Measurements from ENCODE around the gene TAF5L.

Gene TAF5L

DNA sequence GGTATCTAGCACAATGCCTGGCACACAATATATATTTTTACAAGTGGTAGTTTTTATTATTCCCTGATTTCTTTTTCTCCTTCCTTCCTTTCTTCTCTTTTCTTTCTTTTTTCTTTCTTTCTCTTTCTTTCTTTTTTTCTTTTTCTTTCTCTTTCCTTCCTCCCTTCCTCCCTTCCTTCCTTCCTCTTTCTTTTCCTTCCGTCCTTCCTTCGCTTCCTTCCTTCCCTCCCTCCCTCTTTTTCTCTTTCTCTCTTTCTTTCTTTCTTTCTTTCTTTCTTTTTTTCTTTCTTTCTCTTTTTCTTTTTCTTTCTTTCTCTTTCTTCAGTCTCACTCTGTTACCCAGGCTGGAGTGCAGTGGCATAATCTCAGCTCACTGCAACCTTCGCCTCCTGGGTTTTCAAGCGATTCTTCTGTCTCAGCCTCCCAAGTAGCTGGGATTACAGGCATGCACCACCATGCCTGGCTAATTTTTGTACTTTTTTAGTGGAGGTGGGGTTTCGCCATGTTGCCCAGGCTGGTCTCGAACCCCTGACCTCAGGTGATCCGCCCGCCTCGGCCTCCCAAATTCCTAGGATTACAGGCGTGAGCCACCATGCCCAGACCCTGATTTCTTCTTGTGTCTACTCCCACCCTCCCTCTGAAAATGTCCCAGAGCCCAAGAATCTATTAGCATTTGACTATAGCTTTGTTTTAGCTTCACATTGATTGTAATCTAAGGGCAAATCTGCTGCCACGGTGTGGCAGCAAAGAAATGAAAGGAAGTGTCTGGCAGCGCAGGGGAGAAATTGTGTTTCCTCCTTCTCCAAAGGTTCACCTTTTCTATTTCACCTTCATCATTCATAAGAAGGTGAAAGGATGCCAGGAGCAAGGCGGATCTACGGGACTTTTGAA lies 47.5 kb downstream of the TAF5L start:
- H3K27me3 ChIP-seq (ENCODE audit: insufficient read depth, low read depth), result no peaks in the 10 kb centered on the region
- no peak overlapping the region for H3K9ac ChIP-seq
- H4K20me1 ChIP-seq (ENCODE audit: insufficient read depth), result no peaks in the 10 kb centered on the region
- no peak overlapping the region for H3K4me3 ChIP-seq (IDR thresholded peaks at IDR 0.05; ENCODE audit: insufficient read depth, low read depth, low read length)
- no peak overlapping the region for H3K27ac ChIP-seq
- TF ChIP-seq, protein P1, sequence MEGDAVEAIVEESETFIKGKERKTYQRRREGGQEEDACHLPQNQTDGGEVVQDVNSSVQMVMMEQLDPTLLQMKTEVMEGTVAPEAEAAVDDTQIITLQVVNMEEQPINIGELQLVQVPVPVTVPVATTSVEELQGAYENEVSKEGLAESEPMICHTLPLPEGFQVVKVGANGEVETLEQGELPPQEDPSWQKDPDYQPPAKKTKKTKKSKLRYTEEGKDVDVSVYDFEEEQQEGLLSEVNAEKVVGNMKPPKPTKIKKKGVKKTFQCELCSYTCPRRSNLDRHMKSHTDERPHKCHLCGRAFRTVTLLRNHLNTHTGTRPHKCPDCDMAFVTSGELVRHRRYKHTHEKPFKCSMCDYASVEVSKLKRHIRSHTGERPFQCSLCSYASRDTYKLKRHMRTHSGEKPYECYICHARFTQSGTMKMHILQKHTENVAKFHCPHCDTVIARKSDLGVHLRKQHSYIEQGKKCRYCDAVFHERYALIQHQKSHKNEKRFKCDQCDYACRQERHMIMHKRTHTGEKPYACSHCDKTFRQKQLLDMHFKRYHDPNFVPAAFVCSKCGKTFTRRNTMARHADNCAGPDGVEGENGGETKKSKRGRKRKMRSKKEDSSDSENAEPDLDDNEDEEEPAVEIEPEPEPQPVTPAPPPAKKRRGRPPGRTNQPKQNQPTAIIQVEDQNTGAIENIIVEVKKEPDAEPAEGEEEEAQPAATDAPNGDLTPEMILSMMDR (conservative IDR thresholded peaks at IDR 0.05; ENCODE audit: low read depth, low read length), result no peak
- no peaks in the 10 kb centered on the region for H3K4me1 ChIP-seq (ENCODE audit: low read depth, poor library complexity, severe bottlenecking)
- H3K36me3 ChIP-seq (ENCODE audit: insufficient read depth), result no peaks in the 10 kb centered on the region
- H2AFZ ChIP-seq (ENCODE audit: low read depth), result no peak overlapping the region
- no peaks in the 10 kb centered on the region for H3K79me2 ChIP-seq (ENCODE audit: insufficient read depth, low read depth)
- H3K4me2 ChIP-seq, result no peak overlapping the region

DNA sequence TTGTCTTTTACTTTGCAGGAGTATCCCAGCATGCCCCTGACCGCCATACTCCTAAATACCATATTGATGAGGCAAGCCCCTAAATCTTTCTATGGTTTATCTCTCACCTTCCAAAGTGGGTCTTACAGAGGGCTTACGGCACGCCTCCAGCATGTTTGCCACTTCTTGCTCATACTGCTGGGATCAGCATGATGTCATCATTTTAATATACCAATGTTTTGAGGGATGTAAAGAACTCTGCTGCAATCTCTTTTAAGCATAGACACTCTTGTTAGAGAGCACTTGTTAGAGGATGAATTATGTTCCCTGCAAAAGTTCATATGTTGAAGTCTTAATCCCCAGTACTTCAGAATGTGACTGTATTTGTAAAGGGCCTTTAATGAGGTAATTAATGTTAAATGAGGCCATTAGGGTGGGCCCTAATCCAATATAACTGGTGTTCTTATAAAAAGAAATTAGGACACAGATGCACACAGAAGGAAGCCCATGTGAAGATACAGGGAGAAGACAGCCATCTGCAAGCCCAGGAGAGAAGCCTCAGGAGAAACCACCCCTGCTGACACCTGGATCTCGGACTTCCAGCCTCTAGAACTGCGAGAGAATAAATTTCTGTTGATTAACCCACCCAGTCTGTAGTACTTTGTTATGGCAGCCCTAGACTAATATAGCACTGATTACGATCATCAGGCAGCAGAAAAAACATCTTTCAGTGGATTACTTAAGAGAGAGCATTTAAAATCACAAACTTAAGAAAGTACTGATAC lies 51.1 kb downstream of the TAF5L start:
- Histone ChIP-seq H3K27me3 (ENCODE audit: insufficient read depth, low read depth) (no peaks in the 10 kb centered on the region), H3K79me2 (ENCODE audit: insufficient read depth, low read depth) (no peaks in the 10 kb centered on the region), H3K36me3 (ENCODE audit: insufficient read depth) (no peaks in the 10 kb centered on the region), H2AFZ (ENCODE audit: low read depth) (no peak overlapping the region), H3K4me2 (no peak overlapping the region), H3K4me1 (ENCODE audit: low read depth, poor library complexity, severe bottlenecking) (peaks cover 5% of the 10 kb centered on the region), H3K27ac (no peak overlapping the region), H3K4me3 (IDR thresholded peaks at IDR 0.05; ENCODE audit: insufficient read depth, low read depth, low read length) (no peak overlapping the region), H4K20me1 (ENCODE audit: insufficient read depth) (no peaks in the 10 kb centered on the region), H3K9ac (no peak overlapping the region)
- TF ChIP-seq, protein P1 (conservative IDR thresholded peaks at IDR 0.05; ENCODE audit: low read depth, low read length), result no peak

DNA sequence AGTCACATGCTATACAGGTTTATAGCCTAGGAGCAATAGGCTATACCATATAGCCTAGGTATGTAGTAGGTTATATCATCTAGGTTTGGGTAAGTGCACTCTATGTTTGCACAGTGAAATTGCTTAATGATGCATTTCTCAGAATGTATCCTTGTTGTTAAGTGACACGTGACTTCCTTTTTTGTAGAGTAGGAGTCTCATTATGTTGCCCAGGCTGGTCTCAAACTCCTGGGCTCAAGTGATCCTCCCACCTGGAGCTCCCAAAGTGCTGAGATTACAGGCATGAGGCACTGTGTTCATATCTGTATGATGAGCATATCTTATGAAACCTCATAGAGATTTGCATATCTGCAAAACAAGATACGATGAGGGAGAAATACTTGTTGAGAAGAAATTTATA lies 53.6 kb downstream of the TAF5L start:
- no peak overlapping the region for H3K9ac ChIP-seq
- H3K36me3 ChIP-seq (ENCODE audit: insufficient read depth), result no peaks in the 10 kb centered on the region
- no peak overlapping the region for H2AFZ ChIP-seq (ENCODE audit: low read depth)
- H3K4me1 ChIP-seq (ENCODE audit: low read depth, poor library complexity, severe bottlenecking), result peaks cover 5% of the 10 kb centered on the region
- no peak overlapping the region for H3K4me3 ChIP-seq (IDR thresholded peaks at IDR 0.05; ENCODE audit: insufficient read depth, low read depth, low read length)
- H4K20me1 ChIP-seq (ENCODE audit: insufficient read depth), result no peaks in the 10 kb centered on the region
- H3K27me3 ChIP-seq (ENCODE audit: insufficient read depth, low read depth), result no peaks in the 10 kb centered on the region
- H3K27ac ChIP-seq, result no peak overlapping the region
- H3K79me2 ChIP-seq (ENCODE audit: insufficient read depth, low read depth), result no peaks in the 10 kb centered on the region
- TF ChIP-seq, protein P1 (conservative IDR thresholded peaks at IDR 0.05; ENCODE audit: low read depth, low read length), result no peak
- no peak overlapping the region for H3K4me2 ChIP-seq

DNA sequence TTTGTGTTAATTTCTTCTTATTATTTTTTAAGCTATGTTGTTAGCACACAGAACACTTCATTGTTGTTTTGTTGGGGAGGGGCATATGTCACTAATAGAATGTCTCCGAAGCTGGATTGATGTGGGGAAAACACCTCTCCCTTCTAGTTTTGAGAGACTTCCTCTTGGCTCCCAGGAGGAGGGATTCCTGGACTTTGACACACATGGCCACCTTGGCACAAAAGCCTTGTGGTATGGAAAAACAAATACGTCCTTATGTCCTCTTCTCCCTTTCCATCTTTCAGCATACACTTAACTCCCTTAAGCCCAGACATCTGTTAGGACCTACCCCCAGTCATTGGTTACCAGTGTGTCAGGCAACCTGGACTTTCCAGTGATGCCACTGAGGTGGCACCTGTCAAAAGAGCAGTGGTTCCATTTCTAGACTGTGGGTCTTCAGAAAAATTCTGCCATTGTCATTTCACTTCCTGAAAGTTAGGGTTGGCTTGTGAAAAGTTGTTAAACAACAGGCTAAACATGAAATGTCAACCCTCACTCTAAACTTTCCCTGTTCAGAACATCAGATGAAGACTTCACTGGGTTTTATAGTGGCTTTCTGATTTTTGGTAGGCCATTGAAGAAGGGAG lies 54.9 kb downstream of the TAF5L start:
- TF ChIP-seq, protein P1 (conservative IDR thresholded peaks at IDR 0.05; ENCODE audit: low read depth, low read length), result no peak
- Histone ChIP-seq H3K79me2 (ENCODE audit: insufficient read depth, low read depth) (no peaks in the 10 kb centered on the region), H2AFZ (ENCODE audit: low read depth) (no peak overlapping the region), H3K4me3 (IDR thresholded peaks at IDR 0.05; ENCODE audit: insufficient read depth, low read depth, low read length) (no peak overlapping the region), H3K4me2 (no peak overlapping the region), H3K36me3 (ENCODE audit: insufficient read depth) (no peaks in the 10 kb centered on the region), H3K27me3 (ENCODE audit: insufficient read depth, low read depth) (no peaks in the 10 kb centered on the region), H4K20me1 (ENCODE audit: insufficient read depth) (no peaks in the 10 kb centered on the region), H3K9ac (no peak overlapping the region), H3K27ac (no peak overlapping the region), H3K4me1 (ENCODE audit: low read depth, poor library complexity, severe bottlenecking) (peaks cover 5% of the 10 kb centered on the region)
